Neutrophil (primary cell): ENCODE results near the gene ZBTB38.

Experiments
- H3K27ac ChIP-seq: fragments of 200-600 bp; sonication (generic); 2 replicates; pipeline ENCODE4 v1.5.1; 2016; ENCODE audit warnings: mild to moderate bottlenecking, moderate library complexity
- H3K27me3 ChIP-seq: fragments of 200-600 bp; sonication (generic); 2 replicates; pipeline ENCODE4 v1.6.0; 2016; ENCODE audit warnings: mild to moderate bottlenecking
- H3K36me3 ChIP-seq: fragments of 200-600 bp; sonication (generic); 2 replicates; pipeline ENCODE4 v1.5.1; 2017
- H3K4me1 ChIP-seq, 2 experiments: fragments of 200-600 bp in 1 of 2; sonication (generic) in 1 of 2; 1 replicate in 1 of 2; 2 replicates in 1 of 2; pipeline versions ENCODE4 v1.5.1 to v1.6.1; 2013 to 2016; ENCODE audit warnings: low read depth in 1 of 2, low read length in 1 of 2, mild to moderate bottlenecking in 1 of 2, moderate library complexity in 1 of 2; ENCODE audit not compliant: control insufficient read depth in 1 of 2, insufficient read depth in 1 of 2
- H3K4me3 ChIP-seq, 2 experiments: fragments of 200-600 bp in 1 of 2; sonication (generic) in 1 of 2; 1 replicate in 1 of 2; 2 replicates in 1 of 2; pipeline ENCODE4 v1.5.1; 2013 to 2016; ENCODE audit warnings: low read depth in 1 of 2, low read length in 1 of 2, mild to moderate bottlenecking in 1 of 2, moderate library complexity in 1 of 2
- H3K9me3 ChIP-seq: fragments of 200-600 bp; sonication (generic); 2 replicates; pipeline ENCODE4 v1.5.1; 2016
- TF ChIP-seq, protein P1 (sequence below): fragments of 200-600 bp; sonication (generic); IDR thresholded peaks from 2 replicates; pipeline ENCODE4 v1.5.1; 2016; ENCODE audit warnings: antibody characterized with exemption

Gene ZBTB38

DNA sequence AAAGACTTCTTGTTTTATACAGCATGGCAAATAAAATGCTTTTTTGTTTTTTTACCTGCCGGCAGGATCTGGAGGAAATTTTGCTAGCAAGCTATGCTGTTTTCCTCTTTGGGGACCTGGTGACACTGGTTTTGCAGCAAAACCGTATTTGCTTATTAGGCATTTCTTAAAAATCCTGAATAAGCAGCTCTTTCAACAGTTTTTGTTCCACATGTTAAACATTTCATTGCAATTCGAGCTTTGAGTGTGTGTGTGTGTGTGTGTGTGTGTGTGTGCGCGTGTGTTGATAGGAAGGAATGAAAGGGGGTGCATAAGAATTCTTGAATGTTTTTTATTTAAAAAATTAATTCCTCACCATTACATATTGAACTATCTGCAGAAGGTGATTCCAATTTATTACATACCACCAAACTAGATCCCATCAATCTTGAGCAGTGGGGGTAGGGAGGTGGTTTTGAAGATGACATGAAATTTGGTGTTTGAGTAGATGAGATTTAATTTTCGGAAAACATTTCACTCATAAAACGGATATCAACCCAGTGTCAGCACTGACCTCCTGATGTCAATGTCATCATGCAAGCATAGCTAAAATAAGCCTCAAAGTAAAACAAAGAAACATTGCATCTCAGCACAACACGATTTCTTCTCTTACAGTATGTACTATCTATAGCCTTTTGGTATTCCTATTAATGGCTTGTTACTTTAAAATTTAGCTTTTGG lies 17.3 kb downstream of the ZBTB38 start:
- Histone ChIP-seq H3K27ac (no peak overlapping the region), H3K9me3 (no peaks in the 10 kb centered on the region), H3K4me1 (no peaks in the 10 kb centered on the region), H3K4me3 (no peak overlapping the region), H3K36me3 (no peaks in the 10 kb centered on the region), H3K27me3 (no peaks in the 10 kb centered on the region)
- TF ChIP-seq, protein P1, sequence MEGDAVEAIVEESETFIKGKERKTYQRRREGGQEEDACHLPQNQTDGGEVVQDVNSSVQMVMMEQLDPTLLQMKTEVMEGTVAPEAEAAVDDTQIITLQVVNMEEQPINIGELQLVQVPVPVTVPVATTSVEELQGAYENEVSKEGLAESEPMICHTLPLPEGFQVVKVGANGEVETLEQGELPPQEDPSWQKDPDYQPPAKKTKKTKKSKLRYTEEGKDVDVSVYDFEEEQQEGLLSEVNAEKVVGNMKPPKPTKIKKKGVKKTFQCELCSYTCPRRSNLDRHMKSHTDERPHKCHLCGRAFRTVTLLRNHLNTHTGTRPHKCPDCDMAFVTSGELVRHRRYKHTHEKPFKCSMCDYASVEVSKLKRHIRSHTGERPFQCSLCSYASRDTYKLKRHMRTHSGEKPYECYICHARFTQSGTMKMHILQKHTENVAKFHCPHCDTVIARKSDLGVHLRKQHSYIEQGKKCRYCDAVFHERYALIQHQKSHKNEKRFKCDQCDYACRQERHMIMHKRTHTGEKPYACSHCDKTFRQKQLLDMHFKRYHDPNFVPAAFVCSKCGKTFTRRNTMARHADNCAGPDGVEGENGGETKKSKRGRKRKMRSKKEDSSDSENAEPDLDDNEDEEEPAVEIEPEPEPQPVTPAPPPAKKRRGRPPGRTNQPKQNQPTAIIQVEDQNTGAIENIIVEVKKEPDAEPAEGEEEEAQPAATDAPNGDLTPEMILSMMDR = no peak

DNA sequence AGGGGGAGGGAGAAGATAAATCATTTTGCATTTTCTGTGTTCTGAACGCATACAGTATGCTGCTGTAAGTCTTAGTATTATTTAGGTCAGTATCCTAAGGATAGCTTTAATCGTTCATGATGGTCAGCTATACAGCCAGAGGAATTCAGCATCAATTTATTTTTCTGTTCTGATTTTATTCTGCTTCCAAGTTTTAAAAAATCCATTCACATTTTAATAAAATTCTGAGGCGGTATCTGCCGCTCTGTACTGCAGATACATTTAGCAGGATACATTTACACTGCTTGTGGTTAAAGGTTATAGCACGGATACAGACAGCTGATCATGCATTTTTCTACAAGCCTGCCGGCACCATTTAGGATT lies 17.8 kb downstream of the ZBTB38 start:
- Histone ChIP-seq H3K9me3 (no peaks in the 10 kb centered on the region), H3K36me3 (no peaks in the 10 kb centered on the region), H3K27me3 (no peaks in the 10 kb centered on the region), H3K4me3 (no peak overlapping the region), H3K27ac (no peak overlapping the region), H3K4me1 (no peaks in the 10 kb centered on the region)
- TF ChIP-seq, protein P1 = no peak

DNA sequence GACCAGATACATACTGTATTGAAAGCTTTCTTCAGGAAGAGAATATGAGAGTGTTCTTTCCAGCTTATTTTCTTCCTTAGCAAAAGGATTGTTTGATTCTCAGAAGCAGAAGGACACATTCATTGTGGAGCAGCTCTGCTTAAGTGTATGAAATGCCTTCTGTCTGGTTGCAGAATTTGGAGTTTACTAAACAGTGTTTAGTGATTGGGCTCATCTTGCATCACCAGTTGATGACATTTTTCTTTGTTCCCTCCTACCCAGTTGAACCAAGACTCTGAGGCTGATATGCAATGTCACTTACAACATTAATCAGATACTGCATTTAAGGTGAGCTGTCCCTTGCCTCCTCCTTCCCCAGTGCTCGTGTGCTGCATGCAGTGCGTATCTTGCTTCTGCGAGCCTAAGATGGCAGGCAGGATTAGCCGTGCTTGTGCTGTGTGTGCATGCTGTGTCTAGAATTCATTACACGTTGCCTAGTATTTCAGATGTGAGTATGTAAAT lies 18.4 kb downstream of the ZBTB38 start:
- Histone ChIP-seq H3K27me3 (no peaks in the 10 kb centered on the region), H3K4me3 (no peak overlapping the region), H3K9me3 (no peaks in the 10 kb centered on the region), H3K36me3 (no peaks in the 10 kb centered on the region), H3K27ac (no peak overlapping the region), H3K4me1 (no peaks in the 10 kb centered on the region)
- TF ChIP-seq, protein P1 = no peak

DNA sequence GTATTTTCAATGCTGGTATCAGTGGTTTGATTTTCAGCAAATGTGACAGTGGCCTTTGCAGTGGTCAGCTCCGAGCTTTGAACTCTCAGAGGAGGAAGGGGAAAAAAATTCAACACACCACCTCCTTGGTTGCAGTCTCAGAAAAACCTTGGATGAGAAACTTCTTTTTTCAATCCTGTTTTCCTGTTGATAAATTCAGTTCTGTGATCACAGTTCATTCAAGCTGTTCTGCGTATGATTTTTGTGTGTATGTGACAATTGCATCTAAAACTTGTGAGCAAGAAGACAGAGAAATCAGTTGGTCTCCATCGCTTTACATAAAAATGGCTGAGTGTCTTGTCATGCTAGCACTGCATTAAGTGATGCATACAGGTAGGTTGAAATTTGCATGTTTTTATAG lies 19.2 kb downstream of the ZBTB38 start:
- H3K27ac ChIP-seq = no peak overlapping the region
- H3K9me3 ChIP-seq = no peaks in the 10 kb centered on the region
- H3K4me3 ChIP-seq = no peak overlapping the region
- no peaks in the 10 kb centered on the region for H3K4me1 ChIP-seq
- TF ChIP-seq, protein P1 = no peak
- H3K36me3 ChIP-seq = no peaks in the 10 kb centered on the region
- no peaks in the 10 kb centered on the region for H3K27me3 ChIP-seq

DNA sequence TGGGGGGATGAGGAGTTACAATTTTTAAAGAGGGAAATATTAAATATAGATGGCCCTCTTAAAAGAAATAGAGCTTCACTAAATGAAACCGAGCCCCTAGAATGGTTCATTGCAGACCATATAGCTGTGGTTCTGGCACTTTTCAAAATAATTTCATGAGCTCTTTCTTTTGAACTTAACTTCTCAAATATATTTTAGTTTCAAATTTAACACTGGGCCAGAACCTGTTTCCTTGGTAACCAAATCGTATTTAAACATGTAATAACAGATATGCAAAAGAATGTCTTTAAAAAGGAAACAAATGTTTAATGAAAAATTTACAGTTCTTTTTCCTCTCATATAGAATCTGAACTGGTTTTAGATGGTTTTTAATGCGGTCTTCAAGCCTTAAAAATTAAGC lies 20.1 kb downstream of the ZBTB38 start:
- Histone ChIP-seq H3K9me3 (no peaks in the 10 kb centered on the region), H3K4me1 (no peaks in the 10 kb centered on the region), H3K27ac (no peak overlapping the region), H3K27me3 (no peaks in the 10 kb centered on the region), H3K36me3 (no peaks in the 10 kb centered on the region), H3K4me3 (no peak overlapping the region)
- TF ChIP-seq, protein P1 = no peak
